Amniotic stem cell (primary cell): ENCODE data around the gene ADH7.

Source experiments
- DNase-seq: peaks from one replicate; lab custom pipeline; 2025; lab: John Stamatoyannopoulos, UW

ADH7 gene

DNA sequence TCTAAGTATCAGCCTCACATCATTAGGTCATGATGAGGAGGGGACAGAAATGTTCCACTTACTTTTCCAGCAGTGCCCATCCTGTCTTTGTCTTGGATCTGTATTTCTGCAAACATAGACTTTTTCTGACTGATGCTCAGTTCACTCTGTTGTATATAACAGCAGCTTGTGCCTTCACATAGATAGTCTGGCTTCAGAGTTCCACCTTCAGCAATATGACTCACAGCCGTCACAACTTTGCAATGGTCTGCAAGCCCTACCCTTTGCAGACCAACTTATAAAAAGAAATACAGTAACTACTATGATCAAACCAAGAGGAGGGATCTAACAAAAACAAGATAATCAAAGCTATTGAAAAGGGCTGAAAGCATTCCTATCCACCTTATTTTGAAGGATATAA lies at the start of gene ADH7:
TSS of gene ADH7 (minus strand) at position 189 of the 400 bp plus-strand sequence. CDS start at position 80, 109 bp downstream.
- DNase-seq = no peak

GRCh38 chr4:99483636-99484035 lies 48.5 kb upstream of the ADH7 start:
- DNase-seq = no peak

DNA sequence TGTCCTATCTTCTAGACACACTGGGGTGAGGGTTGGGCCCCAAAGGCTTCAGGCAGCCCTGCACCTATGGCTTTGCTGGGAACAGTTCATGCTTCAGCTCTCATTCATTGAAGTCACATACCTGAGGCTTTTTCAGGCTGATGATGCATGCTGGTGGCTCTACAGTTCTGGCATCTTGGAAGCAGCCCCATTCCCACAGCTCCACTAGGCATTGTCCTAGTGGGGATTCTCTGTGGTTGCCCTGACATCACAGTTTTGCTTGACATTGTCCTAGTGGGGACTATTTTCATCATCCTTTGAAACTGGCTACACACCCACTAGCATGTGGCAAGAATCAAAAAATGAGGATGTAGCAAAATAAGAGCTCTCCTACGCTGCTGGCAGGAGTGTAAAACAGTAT lies 38.0 kb upstream of the ADH7 start:
- no peak for DNase-seq

DNA sequence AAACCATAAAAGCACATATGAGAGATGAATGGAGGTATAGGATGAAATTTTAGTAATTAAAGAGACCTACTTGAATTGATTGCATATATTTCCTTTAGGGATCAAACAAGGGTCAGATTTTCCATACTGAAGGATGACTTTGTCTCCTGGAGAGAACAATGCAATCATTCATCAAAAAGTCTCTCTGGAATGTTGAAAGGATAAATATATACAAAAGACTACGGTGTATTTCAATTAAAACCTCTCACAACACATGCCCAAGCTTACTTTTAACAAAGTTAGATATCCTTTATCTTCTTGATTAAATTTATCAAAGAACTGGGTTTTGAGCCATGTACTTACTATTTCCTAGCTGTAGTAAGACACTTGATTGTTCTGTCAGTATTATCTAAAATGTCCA lies 36.8 kb upstream of the ADH7 start:
- DNase-seq = no peak

GRCh38 chr4:99471349-99471748 lies 36.2 kb upstream of the ADH7 start:
- no peak for DNase-seq

- DNase-seq = no peak
Measured at GRCh38 chr4:99468889-99469288, 33.7 kb upstream of the ADH7 start.

DNA sequence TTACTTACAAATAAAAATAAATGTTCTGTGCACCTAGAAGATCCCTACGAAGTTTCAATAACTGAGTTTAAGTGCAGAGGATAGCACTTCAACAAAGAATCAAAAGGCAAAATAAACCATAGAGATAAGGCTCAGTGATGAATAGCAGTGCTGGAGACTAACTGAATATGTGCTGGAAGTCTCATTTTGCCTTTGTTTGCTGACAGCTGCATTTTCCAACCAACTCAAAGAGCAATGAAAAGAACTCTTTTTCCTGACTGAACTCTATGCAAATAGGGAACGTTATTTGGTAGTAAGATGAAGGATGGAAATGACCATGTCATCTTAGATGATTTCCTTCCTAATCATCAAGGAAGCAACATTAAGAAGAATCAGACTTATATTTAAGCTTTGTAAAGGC lies 32.7 kb upstream of the ADH7 start:
- DNase-seq = no peak

- no peak for DNase-seq
Measured at GRCh38 chr4:99463566-99463965, 28.4 kb upstream of the ADH7 start.

GRCh38 chr4:99462875-99463464 lies 27.8 kb upstream of the ADH7 start:
- DNase-seq = peak; percentile 31

DNA sequence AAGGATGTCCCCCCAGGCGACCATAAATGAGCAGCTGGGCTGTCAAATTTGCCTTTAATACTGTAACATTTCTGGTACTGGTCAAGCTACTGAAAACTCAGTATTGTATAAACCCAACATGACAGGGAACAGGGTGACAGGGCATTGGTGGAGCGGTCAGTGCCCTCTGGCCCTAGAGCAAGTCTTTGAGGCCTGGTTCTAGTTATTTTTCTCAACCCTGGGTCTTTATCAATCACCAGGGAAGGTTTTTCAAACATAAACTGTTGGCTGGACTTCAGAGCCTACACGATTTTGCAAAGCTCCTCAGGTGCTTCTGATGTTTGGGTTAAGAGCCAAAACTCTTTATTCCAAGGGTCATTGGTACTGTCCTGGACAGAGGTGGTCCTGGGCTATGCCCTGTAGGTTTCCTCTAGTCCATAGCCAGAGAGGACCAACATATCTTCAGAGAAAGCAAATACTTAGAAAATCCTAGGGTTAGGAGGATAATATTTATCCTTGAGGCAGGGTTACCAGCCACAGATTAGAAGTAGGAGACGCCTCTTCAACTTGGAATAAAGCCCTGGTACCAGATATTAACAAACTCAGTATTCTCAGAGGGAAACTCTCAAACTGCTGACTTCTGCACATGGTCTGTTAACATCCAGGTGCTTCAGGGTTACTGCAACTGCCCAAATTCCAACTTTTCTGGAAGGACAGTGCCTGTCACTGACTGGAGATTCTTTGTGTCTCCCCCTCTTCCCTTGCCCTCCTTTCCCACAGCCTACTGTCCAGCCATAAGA lies 26.7 kb upstream of the ADH7 start:
- DNase-seq = no peak

DNA sequence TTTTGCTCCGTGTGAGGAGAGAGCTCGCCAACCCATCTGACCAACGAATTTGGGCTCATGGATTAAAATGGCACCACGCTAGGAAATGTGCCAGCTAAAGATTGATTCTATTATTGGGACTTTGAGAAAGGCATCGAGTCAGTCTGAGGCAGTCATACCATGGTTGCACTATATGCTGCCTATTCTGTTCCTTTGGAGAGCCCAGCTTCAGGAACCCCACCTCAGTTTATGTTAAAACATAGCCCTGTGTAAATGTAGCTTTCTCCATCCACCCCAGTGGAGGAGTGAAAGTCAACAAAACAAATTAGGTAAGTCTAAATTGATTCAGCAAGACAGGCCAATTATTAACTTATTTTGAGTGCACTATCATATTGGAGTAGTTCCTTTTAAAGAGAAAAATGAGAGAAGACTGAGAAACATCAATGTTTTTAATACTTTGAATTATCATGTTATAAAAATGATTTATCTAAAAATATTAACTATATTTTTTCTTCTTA lies 24.5 kb upstream of the ADH7 start:
- no peak for DNase-seq

GRCh38 chr4:99458911-99459447 lies 23.8 kb upstream of the ADH7 start:
- DNase-seq = no peak

DNA sequence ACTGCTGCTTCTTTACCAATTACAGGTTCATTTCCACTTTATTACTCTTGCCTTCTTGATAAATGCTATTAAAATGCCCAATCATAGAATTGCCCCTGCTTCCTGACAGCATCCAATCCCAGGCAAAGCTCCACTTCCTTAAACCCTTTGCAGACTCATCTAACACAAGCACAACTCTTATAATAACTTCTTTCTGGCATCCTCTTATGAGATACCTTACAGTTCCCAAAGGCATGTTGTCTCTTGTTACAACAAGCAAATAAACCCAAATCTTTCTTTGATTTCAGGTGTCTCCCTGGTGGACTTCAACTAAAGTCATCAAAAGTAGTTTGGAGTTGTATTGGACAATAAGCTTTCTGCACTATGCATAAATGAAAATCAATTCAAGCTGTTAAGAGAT lies 22.5 kb upstream of the ADH7 start:
- no peak for DNase-seq

GRCh38 chr4:99457270-99457669 lies 22.1 kb upstream of the ADH7 start:
- no peak for DNase-seq

- no peak for DNase-seq
Measured at GRCh38 chr4:99447513-99447912, 12.4 kb upstream of the ADH7 start.

DNA sequence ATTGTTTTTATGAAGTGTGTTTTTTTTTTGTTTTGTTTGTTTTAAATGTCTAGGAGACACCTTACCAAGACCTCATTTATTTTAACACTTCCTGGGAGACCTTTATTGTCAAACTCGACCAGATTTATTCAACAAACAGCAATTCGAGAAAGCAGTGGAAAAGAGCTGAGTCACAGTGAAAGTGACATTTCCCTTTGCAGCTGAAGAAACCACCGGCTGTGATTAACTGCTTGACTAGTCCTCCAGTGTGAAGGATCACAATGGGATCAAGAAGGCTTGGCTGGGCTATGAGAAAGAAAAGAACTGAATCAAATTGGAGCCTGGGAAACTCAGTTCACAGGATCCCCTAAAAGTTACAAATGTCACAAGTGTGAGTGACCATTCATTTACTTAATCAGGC lies 11.9 kb upstream of the ADH7 start:
- no peak for DNase-seq

- no peak for DNase-seq
Measured at GRCh38 chr4:99438405-99438780, 3.3 kb upstream of the ADH7 start.

GRCh38 chr4:99437723-99438404 lies 2.7 kb upstream of the ADH7 start:
- DNase-seq = no peak

- no peak for DNase-seq
Measured at GRCh38 chr4:99436976-99437722, 2.0 kb upstream of the ADH7 start.

- DNase-seq = no peak
Measured at GRCh38 chr4:99436462-99436861, 1.3 kb upstream of the ADH7 start.

- no peak for DNase-seq
Measured at GRCh38 chr4:99430106-99430505, 5.0 kb downstream of the ADH7 start.

- no peak for DNase-seq
Measured at GRCh38 chr4:99417125-99417524, 18.0 kb downstream of the ADH7 start.
